ENCODE data around the gene TBCCD1.
"Not testable (repeated sequence)": the region's sequence is repeated elsewhere in the genome, so short reads cannot be mapped to it uniquely, and the experiment has no call there.

TBCCD1 gene

DNA sequence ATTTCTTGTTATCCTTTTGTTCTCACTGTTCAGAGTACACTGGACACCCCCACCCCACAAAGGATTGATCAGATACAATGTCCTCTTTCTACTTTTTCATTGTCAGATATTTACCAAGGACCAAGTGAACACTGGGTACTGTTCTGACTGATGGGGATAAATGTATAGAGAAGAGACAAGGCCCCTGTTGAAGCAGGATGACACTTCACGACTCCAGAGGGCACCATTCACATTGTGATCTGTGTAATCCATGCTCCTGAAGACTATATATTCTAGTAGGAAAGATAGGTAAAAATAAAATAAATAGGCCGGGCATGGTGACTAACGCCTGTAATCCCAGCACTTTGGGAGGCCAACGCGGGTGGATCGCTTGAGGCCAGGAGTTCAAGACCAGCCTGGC, 15.8 kb downstream of the TBCCD1 start:
- DNase-seq, result no peak

DNA sequence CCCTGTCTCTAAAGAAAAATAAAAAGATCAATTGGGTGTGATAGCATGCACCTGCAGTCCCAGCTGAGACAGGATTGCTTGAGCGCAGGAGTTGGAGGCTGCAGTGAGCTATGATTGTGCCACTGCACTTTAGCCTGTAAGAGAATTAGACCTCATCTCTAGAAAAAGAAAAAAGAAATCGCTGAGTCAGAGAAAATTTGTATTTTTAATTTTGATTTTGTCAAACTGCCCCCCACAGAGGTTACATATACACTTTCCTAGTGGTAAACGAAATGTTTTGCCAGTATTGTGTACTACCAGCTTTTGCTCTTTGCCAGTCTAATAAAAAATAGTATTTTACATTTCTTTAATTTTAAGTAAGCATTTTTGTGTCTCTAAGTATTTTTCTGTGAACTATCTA, 17.6 kb downstream of the TBCCD1 start:
- no peak for DNase-seq

DNA sequence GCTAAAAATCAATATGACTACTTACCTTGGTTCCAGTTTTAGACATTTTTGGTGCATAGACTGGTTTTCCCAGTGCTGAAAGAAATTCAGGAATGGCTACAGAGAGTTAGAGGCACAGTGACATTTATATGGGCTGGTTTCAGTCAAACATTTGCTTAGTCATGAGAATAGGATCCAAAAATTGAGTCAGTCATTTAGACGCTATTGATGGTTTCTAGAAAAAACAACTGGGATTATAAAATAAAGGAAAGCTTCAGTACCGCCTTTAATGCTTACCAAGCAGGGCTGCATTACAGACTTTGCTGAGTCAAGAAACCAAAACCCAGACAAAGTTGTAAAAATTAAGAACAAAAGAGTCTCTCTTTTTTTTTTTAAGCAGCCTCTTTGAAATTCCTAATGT, 22.9 kb downstream of the TBCCD1 start, which contains the start of gene CRYGS:
TSS of gene CRYGS (minus strand) at position 100 of the 400 bp plus-strand sequence. CDS start at position 46, 54 bp downstream.
- DNase-seq, result no peak

DNA sequence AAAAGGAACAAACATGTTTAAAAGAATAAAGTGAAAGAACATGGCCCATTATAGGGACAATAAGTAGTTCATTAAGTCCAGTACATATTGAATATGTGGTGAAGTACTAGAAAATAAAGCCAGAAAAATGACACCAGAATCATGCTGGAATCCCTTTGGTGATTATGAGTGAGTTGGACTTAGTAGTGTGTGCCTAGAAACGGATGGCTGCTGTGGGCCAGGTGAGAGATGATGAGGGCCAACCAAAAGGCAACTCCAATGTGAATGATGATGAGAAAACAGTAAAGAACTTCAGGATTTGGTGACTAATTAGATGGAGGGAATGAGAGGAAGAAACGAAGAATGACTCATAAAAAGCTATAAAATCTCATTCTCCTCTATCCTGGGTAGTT, 26.3 kb downstream of the TBCCD1 start:
- DNase-seq, result no peak

DNA sequence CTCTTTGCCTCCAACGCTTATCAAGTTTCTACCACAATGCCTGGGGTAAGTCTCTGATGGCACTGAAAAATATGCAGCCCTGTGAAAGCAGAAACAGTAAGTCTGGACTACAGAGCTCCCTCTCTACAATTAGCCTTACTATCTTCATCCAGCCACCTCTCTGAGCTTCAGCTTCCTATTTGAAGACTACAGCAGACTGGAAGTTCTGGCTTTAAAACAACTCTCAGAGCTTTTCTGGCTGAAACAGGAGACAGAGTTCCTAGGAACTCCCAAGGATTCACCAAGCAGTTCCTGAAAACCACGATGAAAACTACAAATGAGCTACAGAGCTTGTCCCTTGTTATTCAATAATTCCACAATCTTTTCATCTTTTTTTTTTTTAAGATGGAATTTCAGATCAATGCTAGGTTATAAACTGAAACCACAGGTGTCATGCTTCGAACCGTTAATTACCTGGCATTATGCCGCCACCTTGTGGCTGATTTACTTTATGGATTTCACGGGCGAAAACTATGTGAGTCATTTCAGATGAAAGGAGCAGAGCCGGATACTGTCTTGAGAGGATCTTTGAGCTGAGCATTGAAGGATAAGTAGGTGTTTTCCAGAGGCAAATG, 26.8 kb downstream of the TBCCD1 start:
- DNase-seq, result peak; percentile 19

DNA sequence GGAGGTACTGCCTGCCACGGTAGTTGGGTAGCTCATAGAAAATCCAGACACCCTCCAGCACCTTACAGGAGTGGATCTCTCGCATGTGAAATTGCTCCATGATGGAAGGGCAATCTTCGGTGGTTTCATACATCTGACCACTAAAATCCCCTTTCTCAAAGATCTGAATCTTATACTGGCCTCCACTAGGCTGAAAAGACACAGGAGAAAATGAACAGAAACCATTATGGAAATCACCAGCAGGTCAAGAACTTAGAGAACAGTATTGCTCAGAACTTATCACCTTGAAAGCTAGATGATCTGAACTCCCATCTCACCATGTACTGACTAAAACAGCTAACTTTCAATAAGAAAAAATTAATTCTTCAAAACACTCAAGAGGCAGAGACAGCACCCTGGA, 28.4 kb downstream of the TBCCD1 start:
- no peak for DNase-seq

DNA sequence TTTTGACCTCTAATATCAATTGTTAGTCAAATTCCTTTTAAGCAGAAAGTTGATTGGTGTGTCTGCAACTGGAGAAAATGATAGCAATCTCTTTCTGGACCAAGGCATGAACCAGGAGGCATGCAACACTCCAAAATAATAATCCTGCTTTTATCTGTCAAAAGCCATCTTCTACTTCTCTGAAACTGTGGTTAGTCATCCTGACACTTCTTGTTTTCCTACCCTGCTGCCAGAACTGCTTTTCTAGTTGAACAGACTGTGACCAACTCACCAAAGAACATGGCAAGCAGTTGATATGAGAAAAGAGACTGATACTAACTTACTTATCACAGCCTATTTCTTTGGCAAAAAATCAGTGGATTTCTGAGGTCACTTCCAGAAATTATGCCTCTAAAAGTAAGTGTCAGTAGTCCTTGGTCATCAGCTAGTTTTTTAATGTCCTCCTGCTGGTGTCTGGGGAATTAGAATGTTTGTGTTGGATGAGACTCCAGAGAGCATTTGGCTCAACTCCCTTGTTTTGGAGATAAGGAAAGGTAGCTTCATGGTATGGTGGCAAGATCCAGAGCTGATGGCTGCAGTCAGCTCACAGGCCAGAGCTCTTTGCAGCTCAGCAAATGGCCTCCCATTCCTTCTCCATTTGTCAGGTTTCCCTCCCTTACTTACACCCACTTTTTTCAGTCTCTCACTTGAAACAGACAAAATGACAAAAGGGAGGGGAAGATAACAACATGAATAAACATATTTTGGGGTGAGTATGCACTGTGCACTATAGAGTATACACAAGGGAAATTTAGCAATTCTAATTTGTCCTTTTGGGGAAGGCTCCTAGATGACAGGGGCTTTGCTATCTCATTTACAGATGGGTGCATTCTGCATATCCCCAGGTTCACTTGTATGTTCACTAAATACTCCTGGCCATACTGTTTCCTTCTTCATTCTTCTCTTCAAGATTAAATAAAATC, 30.0 kb downstream of the TBCCD1 start:
- DNase-seq, result no peak

DNA sequence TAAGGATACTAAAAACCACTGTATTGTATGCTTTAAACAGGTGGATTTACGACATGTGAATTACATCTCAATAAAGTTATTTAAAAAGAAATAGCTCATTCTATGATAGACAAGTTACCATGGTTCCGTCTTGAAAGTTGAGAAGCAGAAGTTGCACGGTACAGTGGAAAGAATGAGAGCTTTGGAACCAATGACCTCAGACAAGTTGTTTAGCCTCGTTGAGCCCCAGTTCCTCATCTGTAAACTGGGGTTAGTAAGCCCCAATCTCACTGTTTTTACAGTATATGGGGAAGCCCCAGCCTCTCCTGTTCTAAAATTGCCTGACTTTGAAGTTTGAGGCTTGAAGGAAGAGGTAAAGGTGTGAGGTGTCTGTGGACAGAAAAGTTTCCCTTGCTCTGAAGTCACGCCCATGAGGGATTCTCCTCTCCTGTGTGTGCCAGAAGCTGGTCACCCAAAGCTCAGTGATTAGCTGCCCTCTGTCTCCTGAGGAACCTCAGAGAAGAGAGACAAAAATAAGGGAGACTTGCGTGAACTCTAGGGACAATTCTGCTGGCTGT, 32.9 kb downstream of the TBCCD1 start:
- no peak for DNase-seq

DNA sequence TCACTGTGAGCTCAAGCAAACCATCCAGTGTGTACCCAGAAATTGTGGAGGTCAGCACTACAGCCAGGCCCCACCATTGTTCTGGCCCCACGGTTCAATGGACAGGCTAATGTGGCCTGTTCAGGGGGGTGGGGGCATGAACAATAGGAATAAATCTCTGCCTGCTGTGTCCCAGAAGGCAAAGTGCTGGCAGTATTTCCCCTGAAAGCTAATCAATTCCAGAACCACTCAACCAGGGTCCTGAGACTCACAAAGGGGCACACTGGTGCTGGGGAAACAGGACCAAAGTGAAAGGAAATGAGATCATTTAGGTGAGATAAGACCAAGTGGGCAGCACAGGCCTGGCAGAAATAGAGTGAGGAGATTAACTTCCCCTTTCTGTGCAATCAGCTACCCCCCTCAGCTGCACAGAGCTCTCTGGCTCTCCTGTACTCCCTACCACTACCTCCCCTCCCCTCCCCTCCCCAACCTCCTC, 34.5 kb downstream of the TBCCD1 start:
- no peak for DNase-seq

DNA sequence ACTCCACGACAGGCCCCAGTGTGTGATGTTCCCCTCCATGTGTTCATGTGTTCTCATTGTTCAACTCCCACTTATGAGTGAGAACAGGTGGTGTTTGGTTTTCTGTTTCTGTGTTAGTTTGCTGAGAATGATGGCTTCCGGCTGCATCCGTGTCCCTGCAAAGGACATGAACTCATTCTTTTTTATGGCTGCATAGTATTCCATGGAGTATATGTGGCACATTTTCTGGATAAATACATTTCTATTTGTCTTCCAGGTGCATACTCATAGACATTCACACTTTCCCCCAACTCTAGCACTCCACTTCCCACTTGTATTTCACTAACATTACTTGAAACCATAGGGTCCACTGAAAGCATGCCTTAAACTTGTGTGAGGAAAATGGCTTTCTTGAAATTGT, 35.4 kb downstream of the TBCCD1 start:
- not testable (repeated sequence) for DNase-seq

DNA sequence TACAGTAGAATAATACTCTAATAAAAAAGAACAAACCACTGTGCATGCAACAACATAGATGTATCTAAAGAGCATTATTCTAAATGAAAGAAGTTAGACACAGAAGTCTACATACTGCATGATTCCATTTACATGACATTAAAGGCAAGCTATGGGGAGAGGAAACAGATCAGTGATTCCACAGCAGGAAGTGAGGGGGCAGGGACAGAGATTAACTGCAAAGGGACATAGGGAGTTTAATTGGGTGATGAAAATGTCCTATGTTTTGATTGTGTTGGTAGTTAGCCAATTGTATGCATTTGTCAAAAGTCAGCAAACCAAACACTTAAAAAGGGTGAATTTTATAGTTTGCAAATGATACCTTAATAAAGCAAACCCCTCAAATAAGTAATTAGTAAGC, 36.7 kb downstream of the TBCCD1 start:
- DNase-seq, result no peak

DNA sequence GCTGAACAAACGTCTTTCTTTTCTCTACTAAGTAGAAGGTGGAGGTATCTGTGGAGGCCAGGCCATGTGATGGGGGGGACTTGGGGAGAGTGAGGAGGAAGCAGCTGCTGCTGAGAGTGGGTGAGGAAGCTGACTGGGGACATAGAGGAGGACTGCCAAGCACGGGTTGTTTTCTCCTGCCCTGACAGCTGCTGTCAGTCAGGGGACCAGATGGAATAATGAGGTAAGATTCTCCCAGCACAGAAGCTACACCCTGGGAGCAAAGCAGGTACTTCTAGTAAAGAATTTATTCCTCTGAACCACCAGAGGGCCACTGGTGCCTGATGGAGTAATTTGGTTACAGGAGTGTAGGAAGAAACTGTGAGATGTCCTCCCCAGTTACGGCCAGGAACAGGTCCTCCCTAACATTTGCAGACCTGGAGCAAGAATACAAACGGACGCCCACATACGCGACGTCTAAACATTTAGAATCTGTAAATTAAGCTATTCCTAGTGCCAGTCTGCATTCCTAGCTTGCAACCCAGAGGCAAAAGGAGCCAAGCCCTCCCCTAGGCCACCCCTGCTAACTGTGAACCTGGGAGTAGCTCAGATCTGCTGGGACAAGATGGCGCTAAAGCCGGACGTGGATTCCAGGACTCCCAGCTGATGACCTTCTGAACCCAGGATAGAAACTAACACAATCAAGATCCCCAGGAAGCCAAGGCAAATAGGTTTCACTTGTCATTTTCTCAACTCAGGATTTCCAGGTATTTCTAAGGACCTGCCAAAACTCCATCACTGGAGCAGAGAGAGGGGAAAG, 37.7 kb downstream of the TBCCD1 start:
- no peak for DNase-seq

DNA sequence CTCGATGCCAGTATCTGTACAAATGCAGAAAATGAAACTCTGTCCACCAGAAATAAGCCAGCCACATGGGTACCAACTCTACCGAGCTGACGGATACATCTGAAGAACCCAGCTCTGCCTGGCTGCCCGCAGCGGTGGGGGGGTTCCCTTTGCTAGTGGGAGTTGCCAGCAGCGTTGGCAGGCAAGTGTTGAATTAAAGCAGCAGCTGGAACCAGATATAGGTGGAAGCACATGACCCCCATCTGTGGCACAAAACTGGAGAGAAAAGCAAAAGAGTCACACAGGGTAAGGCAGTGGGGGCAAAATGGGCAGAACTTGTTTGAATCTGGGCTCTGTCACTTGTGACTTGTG, 40.9 kb downstream of the TBCCD1 start:
- DNase-seq, result no peak

DNA sequence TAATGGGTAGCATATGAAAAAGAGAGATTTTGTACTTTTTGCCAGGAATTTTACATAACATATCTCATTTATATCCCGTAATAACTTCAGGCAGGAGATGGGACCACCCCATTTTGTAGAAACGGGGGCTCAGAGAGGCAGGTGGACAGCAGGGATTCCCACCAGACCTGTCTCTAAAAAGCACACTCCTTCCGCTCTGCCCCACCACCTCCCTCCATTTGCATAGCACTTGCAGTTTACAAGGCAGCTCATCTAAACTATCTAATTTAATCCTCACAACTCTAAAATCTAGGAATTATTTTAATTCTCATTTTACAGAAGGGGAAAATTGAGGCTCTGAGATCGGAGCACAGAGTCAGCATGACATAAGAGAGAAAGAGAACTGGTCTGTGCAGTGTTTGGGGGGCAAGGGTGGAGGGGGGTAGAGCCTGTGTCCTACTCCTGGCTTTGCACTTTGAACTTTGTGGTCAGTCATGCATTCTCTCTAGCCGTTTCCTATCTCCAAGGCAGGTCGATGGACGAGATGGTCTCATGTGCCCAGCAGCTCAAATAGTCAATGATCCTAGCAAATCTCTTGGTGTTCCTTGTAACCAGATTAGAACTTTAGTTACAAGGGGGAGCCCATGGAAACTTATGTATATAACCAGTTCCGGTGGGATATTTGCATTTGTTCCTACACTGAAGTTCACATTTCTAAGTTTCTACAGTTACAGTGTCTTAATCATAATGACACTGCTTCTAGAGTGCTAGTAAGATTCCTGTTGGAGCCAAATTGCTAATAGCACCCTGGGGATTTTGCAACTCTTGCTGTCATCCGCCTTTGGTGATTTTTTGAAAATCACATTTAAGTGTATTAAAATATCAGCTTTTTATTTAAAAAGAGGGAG, 41.5 kb downstream of the TBCCD1 start:
- DNase-seq, result no peak

DNA sequence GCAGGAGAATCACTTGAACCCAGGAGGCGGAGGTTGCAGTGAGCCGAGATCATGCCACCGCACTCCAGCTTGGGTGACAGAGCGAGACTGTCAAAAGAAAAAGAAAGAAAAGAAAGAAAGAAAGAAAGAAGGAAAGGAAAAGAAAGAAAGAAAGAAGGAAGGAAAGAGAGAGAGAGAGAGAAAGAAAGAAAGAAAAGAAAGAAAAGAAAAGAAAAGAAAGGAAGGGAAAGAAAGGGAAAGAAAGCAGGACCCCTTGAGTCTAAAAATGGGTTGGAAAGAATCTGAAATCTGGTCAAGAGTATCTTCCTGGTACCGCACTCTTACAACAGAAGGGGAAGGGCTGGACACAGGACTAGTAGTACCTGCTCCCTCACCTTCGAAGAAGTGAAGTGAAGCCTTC, 42.5 kb downstream of the TBCCD1 start:
- no peak for DNase-seq

DNA sequence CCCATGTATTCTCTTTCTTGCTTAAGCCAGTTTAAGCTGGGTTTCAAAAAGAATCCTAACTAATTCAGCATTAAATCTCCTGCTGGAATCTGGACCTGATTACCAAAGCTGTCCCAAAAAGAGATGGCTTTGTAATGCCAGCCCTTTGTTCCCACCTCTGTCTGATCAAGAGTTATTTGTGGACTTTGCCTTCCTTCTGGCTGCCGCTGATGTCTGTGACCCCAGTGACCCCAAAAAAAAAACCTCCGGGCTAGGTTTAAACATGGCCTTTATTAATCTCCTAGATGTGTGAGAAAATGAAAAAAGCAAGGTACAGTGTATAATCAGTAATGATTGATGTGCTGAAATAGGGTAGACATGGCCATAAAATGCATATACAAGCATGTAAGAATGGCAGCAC, 43.7 kb downstream of the TBCCD1 start:
- no peak for DNase-seq

DNA sequence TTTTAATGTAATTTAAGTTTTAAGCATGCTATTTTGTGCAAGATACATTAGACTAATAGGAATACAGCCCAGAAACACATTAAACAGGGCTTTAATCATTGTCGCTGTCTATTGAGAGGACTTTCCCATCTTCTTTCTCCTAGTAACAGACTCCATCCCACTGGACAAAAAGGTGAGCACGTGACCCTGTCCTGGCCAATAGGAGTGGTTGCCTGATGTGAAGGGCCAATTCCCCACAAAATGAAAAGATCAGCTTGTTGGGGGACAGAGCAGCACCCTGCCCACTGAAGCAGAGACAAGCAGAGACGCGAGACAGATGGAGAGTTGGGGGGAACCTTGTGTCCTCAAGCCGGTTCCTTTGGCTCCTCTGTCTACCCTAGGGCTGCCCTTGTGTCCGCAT, 44.1 kb downstream of the TBCCD1 start:
- DNase-seq, result no peak

DNA sequence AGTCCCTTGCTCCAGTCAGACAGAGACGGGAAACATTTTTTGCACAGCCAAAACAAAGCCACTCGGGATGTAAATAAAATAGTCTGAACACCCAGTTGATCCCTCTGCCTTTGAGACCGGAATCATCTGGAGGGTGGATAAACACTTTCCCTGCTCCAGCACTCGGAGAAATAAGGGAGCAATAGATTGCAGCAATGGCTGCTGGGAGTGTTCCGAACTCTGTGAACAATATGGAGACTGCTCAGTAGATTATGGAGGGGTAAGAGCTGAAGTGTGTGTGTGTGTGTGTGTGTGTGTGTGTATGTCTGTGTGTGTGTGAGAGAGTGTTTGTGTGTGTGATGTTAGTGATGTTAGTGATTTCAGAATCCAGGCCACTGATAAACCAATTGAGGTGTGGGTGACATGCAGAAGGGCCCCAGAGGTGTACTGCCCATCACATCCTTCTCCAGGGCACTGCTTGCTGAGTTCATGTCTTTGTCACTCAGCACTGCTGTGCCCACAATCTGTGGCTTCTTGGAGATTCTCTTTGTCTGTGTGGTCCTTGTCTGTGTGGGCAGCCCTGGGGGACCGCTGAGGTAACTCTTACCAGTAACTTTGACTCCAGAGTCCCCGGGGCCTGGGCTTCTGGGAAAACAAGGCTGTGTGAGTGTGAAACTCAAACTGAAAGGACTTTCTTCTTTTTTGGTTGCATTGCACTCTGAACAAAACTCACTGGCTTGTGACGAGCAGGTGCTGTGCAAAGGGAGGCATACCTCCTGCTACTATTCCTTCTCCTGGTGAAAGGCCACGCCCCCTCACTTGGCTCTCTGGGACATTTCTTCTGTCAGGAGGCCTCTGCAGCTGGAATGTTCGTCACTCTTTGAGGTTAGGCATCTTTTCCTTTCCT, 45.9 kb downstream of the TBCCD1 start:
- no peak for DNase-seq

DNA sequence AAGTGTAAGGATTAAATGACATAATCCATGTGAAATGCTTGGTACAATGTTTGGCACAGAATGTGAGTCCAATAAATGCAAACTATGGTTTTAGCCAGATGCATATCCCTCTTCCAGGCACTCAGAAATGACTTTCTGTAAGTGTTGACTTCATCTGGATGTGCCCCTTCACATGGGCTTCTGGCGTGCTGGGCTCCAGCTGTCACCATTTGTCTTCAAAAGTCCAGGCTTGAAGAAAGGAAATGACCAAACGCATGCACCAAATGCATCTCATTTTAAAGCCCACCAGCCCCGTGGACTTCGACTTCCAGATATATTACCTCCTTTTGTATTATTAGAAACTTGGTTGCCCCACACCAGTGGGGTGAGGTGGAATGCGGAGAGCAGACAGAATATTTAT, 46.7 kb downstream of the TBCCD1 start:
- no peak for DNase-seq

DNA sequence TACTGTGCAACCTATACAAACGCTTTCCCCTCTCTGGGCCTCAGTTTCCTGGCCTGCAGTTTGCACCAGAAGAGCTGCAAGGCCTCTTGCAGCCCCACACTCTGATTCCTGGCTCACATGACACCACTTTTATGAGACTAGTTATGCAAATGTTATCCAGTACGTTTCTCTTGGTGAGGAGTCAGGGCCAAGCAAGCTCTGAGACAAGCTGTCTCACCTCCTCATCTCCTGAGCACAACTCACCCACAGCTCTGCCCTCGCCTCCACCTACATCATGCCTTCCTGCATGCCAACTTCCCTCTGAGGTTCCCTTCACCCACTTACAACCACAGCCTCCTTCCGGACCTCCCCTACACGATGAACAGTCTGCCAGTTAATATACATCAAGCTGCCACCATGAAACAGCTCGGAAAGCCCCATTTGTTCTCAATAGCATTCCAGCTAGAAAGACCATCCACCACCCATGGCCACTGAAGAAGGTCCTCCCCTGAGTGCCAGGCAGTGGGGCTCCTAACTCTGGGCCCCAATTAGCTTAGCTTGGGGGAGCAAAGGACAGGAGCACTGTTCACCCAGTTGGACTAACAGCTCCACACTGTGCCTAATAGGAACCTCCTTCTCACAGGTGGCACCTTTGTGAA, 48.0 kb downstream of the TBCCD1 start:
- DNase-seq, result no peak

DNA sequence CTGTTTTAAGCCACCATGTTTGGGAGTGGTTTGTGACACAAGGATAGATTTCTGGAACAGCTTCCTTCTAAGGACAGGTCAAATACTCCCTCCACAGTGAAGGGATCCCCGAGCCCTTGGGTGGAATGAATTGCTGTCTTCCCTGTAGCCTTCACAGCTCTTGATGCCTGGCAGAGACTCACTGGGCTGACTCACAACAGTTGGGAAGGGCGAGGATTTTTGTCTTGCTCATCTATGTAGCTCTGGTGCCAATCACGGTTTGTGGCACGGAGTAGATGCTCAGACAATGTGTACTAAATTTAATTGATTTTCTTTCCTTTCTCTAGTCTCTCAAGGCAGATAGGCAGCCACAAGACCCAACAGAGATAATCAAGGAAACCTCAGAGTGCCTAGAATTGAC, 49.9 kb downstream of the TBCCD1 start:
- no peak for DNase-seq

Data from DMS79 (cell line).